ENCODE results near the gene SCP2. TPM values are rescaled to one million over a fixed set of nuclear protein-coding genes. Genes with fewer than 3 reads are reported as not detected.

Gene SCP2
- total RNA-seq, 3 donors from 2014 or later: 228 to 272 (median 267) TPM

- Histone ChIP-seq H3K4me1 (ENCODE audit: low read depth) (no peaks in the 10 kb centered on the region), H3K36me3 (ENCODE audit: low read depth) (no peaks in the 10 kb centered on the region), H3K4me3 (no peak overlapping the region), H3K9me3 (no peaks in the 10 kb centered on the region)
- DNase-seq (no peak), ATAC-seq (no peak)
- intact Hi-C loops (cut with DNase I, micrococcal nuclease): no loop called here
- TF ChIP-seq CTCF (IDR thresholded peaks at IDR 0.05): no peak
Observed at GRCh38 chr1:52913537-52913936, 13.5 kb upstream of the SCP2 start.

DNA sequence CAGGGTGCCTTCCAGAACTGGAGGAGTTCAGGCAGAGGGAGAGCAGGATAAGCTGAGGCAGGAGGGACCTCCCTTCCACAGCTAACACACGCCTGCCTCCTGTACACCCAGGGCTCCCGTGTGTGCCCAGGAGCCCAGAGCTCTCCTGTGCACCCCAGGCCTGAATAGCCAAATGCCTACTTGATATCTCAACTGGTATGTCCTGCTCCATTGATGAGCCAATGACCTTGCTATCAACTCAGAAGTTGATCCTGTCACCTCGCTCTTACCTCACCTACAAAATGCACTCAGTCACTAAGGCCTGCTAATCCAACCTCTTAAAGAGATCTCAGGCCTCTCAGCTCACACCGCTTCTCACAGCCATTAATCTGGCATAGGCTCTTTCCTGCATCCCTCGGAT is 12.6 kb upstream of the SCP2 start:
- H3K36me3 ChIP-seq (ENCODE audit: low read depth): no peaks in the 10 kb centered on the region
- intact Hi-C loops (cut with DNase I, micrococcal nuclease): no loop called here
- H3K4me3 ChIP-seq: no peak overlapping the region
- no peak for TF ChIP-seq CTCF (IDR thresholded peaks at IDR 0.05)
- DNase-seq (no peak), ATAC-seq (no peak)
- H3K9me3 ChIP-seq: no peaks in the 10 kb centered on the region
- H3K4me1 ChIP-seq (ENCODE audit: low read depth): no peaks in the 10 kb centered on the region

DNA sequence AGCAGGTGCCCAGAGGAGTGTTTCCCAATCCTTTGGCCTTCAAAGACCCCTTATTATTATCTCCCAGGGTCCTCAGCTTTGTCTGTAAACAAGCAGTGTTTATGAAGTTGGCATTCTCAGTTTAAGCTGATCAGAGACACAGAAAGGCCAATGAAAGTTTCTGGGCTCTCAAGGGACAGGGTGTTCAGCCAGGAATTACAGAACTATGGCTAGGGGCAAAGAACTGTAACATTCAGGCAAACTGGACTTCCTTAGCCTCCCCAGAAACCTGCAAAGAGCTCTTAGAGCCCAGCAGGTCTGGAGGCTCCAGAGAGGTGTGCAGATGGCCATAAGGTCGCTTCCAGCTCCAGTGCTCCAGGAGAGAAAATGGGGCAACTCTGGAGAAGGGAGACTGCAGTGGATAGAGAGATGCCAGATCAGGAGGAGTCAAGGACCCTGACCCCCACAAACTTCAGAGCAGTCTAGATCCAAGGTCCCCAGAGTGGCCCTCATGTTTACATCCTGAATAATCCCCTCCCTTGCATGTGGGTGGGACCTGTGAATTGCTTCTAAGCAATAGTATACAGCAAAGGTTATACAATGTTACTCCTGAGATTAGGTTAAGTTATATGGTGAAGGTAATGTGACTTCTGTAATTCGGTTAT is 11.7 kb upstream of the SCP2 start:
- Histone ChIP-seq H3K36me3 (ENCODE audit: low read depth) (no peaks in the 10 kb centered on the region), H3K4me3 (no peak overlapping the region), H3K4me1 (ENCODE audit: low read depth) (peaks cover 8% of the 10 kb centered on the region), H3K9me3 (no peaks in the 10 kb centered on the region)
- no peak for ATAC-seq
- DNase-seq: no peak
- no peak for TF ChIP-seq CTCF (IDR thresholded peaks at IDR 0.05)
- intact Hi-C loops (cut with DNase I, micrococcal nuclease): no loop called here

DNA sequence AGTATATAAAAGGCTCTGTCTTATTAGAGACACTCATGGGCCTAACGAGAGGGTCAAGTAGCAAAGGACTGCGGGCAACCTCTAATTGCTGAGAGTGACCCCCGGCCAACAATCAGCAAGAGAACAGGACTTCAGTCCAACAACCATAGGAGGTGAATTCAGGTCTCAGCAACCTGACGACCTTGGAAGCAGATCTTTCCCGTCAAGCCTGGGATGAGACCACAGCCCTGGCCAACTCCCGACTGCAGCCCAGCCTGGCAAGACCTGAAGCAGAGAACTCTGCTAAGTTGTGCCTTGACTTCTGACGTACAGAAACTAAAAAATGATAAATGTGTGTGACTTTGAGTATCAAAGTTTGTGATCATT is 11.2 kb upstream of the SCP2 start:
- intact Hi-C loops (cut with DNase I, micrococcal nuclease): no loop called here
- H3K9me3 ChIP-seq: no peaks in the 10 kb centered on the region
- no peaks in the 10 kb centered on the region for H3K36me3 ChIP-seq (ENCODE audit: low read depth)
- H3K4me1 ChIP-seq (ENCODE audit: low read depth): peaks cover 10% of the 10 kb centered on the region
- no peak overlapping the region for H3K4me3 ChIP-seq
- TF ChIP-seq CTCF (IDR thresholded peaks at IDR 0.05): no peak
- ATAC-seq: no peak
- DNase-seq: no peak

DNA sequence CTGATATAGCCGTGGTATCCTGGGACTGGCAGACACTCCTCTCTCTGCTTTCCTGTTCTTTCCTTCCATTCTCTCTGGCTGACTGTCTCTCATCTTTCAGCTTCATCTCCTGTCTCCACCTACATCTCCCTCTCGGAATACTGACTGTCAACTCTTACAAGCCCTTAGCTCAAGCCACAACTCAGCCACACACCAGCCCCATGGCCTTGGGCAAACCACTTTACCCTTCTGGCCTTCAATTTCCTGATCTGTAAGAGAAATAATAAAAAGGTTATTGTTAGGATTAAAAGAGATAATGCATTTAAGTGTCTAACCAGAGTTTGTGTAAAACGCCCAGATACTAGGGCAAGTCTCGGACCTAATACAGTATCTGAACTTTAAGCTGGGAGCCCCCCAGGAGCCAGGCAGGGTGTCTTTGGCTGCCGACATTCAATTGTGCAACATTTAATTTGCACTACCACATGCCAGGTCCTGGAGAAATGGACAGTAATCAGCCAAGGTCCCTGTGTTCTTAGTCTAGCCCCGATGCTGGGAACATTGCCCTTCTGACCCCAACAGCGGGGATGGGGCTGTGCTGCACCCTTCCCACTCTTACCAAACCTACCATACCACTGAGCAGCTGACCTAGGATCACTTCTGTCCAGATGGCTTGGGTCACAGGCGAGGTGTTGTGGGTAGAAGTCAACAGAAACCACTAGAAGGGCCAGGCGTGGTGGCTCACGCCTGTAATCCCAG is 10.7 kb upstream of the SCP2 start:
- Histone ChIP-seq H3K4me3 (no peak overlapping the region), H3K4me1 (ENCODE audit: low read depth) (peaks cover 12% of the 10 kb centered on the region), H3K9me3 (no peaks in the 10 kb centered on the region), H3K36me3 (ENCODE audit: low read depth) (no peaks in the 10 kb centered on the region)
- intact Hi-C loops (cut with DNase I, micrococcal nuclease): no loop called here
- TF ChIP-seq CTCF (IDR thresholded peaks at IDR 0.05): no peak
- ATAC-seq: no peak
- DNase-seq: no peak
